SK-N-DZ (cell line): ENCODE measurements around the gene TNFRSF21. TPM values are rescaled to one million over a fixed set of nuclear protein-coding genes. Genes with fewer than 3 reads are reported as not detected.
A peak's percentile ranks its signal among the peaks of the same experiment; 100 is the strongest.
"Not testable (repeated sequence)": the region's sequence is repeated elsewhere in the genome, so short reads cannot be mapped to it uniquely, and the experiment has no call there.

Experiments
- DNase-seq: peaks from one replicate; pipeline ENCODE4 v3.0.0-alpha.2; 2015; ENCODE audit warnings: low spot score
- polyA plus RNA-seq, 2 experiments: library from polyadenylated mRNA; depleted of rRNA; stranded (reverse); fragments of >200 nt; gene quantifications; 2 replicates each; pipeline ENCODE4 v1.2.3, GENCODE V29; 2014

TNFRSF21 gene
- 13.1 and 17.8 TPM in 2 replicates for polyA plus RNA-seq (2014; cell fraction: cytosol; rRNA removed)
- polyA plus RNA-seq (2014; cell fraction: nucleus; rRNA removed) = 4.2 and 6.2 TPM in 2 replicates

- peak; percentile 89 for DNase-seq
These were observed at the start of gene TNFRSF21 for GRCh38 chr6:47309291-47310130. Gene TNFRSF21, minus strand, starts transcription at chr6:47309905. Its CDS starts 394 bp downstream, at chr6:47309511.

- DNase-seq = no peak
These were observed 48.9 kb upstream of the TNFRSF21 start for GRCh38 chr6:47358440-47359225.

- no peak for DNase-seq
These were observed 48.1 kb upstream of the TNFRSF21 start for GRCh38 chr6:47357827-47358226.

- no peak for DNase-seq
These were observed 45.8 kb upstream of the TNFRSF21 start for GRCh38 chr6:47355496-47355895.

GRCh38 chr6:47353871-47354270 lies 44.2 kb upstream of the TNFRSF21 start:
- DNase-seq = no peak

GRCh38 chr6:47352966-47353365 lies 43.3 kb upstream of the TNFRSF21 start:
- DNase-seq = no peak

- no peak for DNase-seq
These were observed 42.7 kb upstream of the TNFRSF21 start for GRCh38 chr6:47352194-47352920.

GRCh38 chr6:47351621-47352020 lies 41.9 kb upstream of the TNFRSF21 start:
- DNase-seq = no peak

- DNase-seq = no peak
These were observed 40.2 kb upstream of the TNFRSF21 start for GRCh38 chr6:47349931-47350330.

- no peak for DNase-seq
These were observed 38.7 kb upstream of the TNFRSF21 start for GRCh38 chr6:47348316-47348863.

GRCh38 chr6:47345761-47346160 lies 36.1 kb upstream of the TNFRSF21 start:
- no peak for DNase-seq

- no peak for DNase-seq
These were observed 34.3 kb upstream of the TNFRSF21 start for GRCh38 chr6:47344022-47344421.

GRCh38 chr6:47343600-47343999 lies 33.9 kb upstream of the TNFRSF21 start:
- no peak for DNase-seq

GRCh38 chr6:47342824-47343223 lies 33.1 kb upstream of the TNFRSF21 start:
- DNase-seq = no peak

GRCh38 chr6:47337519-47337918 lies 27.8 kb upstream of the TNFRSF21 start:
- DNase-seq = no peak

GRCh38 chr6:47336334-47336733 lies 26.6 kb upstream of the TNFRSF21 start:
- DNase-seq = no peak

- DNase-seq = no peak
These were observed 25.8 kb upstream of the TNFRSF21 start for GRCh38 chr6:47335466-47335865.

GRCh38 chr6:47334334-47334733 lies 24.6 kb upstream of the TNFRSF21 start:
- no peak for DNase-seq

- DNase-seq = not testable (repeated sequence)
These were observed 18.9 kb upstream of the TNFRSF21 start for GRCh38 chr6:47328606-47329005.

- not testable (repeated sequence) for DNase-seq
These were observed 18.4 kb upstream of the TNFRSF21 start for GRCh38 chr6:47328139-47328538.

- DNase-seq = no peak
These were observed 14.2 kb upstream of the TNFRSF21 start for GRCh38 chr6:47323887-47324286.
